ENCODE results near the gene SPECC1.

DNA sequence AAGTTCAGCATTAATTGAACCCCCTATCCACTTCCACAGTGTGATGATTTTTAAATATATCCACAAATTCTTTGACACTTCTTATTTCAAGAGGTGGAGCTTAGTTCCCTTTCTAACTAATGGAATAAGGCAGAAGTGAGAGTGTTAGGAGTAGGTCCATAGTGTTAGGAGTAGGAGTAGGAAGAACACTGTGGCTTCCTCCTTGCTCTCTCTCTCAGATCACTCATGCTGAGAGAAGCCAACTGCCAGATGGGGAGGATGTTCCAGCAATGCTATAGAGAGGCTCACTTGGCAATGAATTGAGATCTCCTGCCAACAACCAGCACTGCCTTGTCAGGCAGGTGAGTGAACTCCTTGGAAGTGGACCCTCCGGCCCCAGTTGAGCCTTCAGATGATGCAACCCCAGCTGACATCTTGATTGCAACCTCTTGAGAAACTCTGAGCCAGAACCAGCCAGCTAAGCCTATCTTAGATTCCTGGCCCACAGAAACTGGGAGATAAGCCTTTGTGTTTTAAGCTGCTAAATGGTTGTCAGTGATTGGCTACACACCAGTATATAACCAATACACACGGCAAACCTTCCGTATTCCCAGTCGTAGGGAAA is 44.3 kb downstream of the SPECC1 start:
- TF ChIP-seq EZH2 (IDR thresholded peaks at IDR 0.05; ENCODE audit: insufficient read depth, poor library complexity, severe bottlenecking) (no peak), EZH2phosphoT487 (IDR thresholded peaks at IDR 0.05; ENCODE audit: insufficient read depth, low read depth) (no peak)

Data from GM23248 (cell line).